GM18526 (cell line): ENCODE measurements around the gene MTHFSD.

Source experiments
- POLR2A ChIP-seq: IDR thresholded peaks from 3 replicates; pipeline ENCODE4 v1.6.1; 2011; ENCODE audit not compliant: insufficient read length; ENCODE audit errors: extremely low read depth

The MTHFSD gene

DNA sequence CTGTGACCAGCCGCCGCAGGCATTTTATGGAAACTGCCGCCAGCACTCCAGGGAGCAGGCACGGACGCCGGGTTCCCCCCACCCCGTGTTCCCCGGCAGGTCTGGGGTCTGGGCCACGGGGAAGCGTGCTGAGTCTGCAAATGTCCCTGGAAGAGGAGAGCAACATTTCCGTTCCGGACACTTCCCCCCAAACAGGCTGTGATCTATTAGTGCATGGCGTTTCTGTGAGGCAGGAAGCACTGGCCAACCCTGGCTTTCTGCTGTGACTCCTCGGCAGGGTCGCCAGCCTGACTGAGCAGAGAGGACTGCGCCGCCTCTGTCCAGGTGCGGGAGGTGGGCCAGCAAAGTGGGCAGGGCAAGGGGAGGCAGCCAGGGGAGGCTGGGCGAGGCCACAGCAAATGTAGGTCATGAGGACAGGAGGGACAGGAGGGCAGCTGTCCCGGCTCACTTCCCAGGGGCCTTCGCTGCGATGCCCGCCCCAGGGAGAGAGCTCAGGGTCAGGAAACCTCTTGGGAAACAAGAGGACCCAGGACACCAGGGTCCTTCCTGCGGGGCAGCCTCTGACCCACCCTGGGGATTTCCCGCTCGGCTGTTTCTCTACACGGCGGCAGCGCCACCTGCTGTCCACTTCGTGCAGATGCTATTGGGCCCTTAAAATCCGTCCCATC lies 35.3 kb downstream of the MTHFSD start:
- TF ChIP-seq POLR2A = no peak

GRCh38 chr16:86519007-86519648 lies 35.9 kb downstream of the MTHFSD start:
- TF ChIP-seq POLR2A = no peak

- no peak for TF ChIP-seq POLR2A
These were observed 37.3 kb downstream of the MTHFSD start for GRCh38 chr16:86517652-86518258.

- no peak for TF ChIP-seq POLR2A
These were observed 38.0 kb downstream of the MTHFSD start for GRCh38 chr16:86517033-86517432.

DNA sequence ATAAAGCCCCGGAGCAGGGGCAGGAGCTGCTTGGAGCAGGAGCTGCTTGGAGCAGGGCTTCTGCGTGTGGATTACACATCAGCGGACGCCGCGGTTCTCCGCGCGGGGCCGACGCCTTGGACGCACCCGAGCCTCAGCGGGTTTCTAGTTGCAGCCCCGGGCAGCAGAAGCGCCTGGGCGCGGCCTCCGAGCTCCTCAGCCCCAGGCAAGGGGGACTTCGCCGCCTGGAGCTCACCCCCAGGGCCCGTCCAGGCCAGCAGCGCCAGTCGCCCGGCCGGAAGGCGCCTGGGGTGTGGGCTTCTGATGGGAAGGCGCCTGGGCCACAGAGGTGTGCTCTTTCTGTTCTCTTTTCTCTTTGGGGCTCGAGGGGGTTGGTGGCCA lies 38.4 kb downstream of the MTHFSD start:
- TF ChIP-seq POLR2A = no peak

GRCh38 chr16:86515777-86516622 lies 39.0 kb downstream of the MTHFSD start:
- no peak for TF ChIP-seq POLR2A

DNA sequence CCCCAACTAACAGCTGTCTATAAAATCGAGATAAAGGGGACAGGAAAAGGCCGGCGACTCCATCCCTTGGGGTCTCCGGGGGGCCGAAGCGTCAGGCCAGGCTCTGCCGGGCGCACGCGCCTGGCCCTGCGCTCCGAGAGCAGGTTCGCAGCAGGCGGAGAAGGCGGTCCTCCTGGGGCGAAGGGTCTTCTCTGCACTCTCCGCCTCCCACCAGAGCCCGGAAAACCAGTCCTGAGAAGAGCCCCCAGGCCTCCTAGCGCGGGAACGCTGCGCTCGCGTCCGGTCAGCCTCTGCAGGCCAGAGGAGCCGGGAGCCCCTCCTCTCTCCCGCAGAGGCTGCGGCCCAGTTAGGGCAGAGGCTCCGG lies 39.6 kb downstream of the MTHFSD start:
- TF ChIP-seq POLR2A = no peak

- no peak for TF ChIP-seq POLR2A
These were observed 40.3 kb downstream of the MTHFSD start for GRCh38 chr16:86514481-86515376.

GRCh38 chr16:86513471-86514277 lies 41.4 kb downstream of the MTHFSD start:
- TF ChIP-seq POLR2A = no peak

- no peak for TF ChIP-seq POLR2A
These were observed 42.1 kb downstream of the MTHFSD start for GRCh38 chr16:86512860-86513470.

DNA sequence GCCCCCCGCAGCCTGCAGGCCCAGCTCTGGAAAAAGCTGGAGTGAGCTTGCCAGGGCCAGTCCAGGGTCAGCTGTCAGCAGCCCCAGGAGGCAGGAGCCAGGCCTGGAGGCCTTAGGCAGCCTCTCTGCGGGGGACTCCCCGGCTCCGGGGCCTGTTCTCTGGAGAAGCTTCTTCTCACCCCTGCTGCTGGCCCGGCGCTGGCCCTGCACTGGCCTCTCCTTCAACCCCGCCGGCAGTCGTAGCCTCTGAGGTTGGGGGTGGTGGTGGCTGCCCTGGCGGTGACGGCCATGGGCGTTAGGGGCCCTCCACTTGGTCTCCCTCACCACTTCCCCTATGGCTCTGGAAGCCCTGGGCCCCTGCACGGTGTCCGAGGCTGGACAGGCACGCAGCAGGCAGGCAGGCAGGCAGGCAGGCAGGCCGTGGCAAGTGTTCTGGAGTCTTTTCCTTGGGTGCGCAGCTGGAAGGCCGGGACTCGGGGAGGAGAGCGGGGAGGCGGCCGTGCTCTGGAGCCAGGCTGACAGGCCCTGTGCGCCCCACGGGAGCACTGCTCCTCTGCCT lies 42.7 kb downstream of the MTHFSD start:
- TF ChIP-seq POLR2A = no peak

DNA sequence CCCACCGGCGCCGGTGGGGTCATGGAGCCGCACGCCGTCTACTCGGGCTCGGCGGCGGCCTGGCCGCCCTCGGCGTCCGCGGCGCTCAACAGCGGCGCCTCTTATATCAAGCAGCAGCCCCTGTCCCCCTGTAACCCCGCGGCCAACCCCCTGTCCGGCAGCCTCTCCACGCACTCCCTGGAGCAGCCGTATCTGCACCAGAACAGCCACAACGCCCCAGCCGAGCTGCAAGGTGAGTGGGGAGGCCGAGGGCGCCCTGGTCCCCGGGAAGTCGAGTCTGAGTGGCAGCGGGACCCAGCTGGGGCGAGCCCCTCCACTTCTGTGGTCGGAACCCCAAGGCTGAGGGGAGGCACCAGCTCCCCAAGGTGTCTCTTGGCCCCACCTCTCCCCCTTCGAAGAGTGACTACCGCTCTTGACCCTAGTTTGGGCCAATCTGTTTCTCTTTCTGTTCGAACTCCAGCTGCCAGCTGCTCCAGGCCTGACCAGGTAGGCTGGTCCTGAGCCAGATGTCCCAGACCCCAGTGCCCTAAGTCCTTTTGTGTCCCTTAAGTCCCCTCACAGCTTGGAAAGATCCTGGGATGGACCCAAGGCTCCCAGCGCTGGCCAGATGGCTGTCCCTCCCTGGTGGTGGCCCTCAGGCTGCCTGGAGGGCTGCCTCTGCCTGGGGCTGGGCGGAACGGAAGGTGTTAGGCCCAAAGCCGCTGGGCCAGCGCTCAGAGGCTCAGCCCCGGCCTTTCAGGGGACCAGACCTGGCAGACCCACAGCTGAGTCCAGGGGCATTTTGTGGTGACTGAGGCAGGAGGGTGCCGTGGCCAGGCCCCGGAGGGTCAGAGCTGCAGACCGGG lies 43.5 kb downstream of the MTHFSD start:
- no peak for TF ChIP-seq POLR2A

DNA sequence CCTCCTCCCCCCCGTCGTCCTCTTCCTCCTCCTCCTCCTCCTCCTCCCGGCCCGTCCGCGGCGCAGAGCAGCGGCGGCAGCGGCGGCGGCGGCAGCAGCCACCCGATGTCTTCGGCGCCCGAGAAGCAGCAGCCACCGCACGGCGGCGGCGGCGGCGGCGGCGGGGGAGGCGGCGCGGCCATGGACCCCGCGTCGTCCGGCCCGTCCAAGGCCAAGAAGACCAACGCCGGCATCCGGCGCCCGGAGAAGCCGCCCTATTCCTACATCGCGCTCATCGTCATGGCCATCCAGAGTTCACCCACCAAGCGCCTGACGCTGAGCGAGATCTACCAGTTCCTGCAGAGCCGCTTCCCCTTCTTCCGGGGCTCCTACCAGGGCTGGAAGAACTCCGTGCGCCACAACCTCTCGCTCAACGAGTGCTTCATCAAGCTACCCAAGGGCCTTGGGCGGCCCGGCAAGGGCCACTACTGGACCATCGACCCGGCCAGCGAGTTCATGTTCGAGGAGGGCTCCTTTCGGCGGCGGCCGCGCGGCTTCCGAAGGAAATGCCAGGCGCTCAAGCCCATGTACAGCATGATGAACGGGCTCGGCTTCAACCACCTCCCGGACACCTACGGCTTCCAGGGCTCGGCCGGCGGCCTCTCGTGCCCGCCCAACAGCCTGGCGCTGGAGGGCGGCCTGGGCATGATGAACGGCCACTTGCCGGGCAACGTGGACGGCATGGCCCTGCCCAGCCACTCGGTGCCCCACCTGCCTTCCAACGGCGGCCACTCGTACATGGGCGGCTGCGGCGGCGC lies 44.4 kb downstream of the MTHFSD start, which contains the start of gene FOXF1:
FOXF1 (plus strand) TSS at position 63 of the 797 bp plus-strand sequence; CDS start at position 106, 43 bp downstream.
- no peak for TF ChIP-seq POLR2A
